ENCODE measurements around the gene POLR2A. TPM values are rescaled to one million over a fixed set of nuclear protein-coding genes. Genes with fewer than 3 reads are reported as not detected.
A peak's percentile ranks its signal among the peaks of the same experiment; 100 is the strongest.

The POLR2A gene
- total RNA-seq, 2 donors from 2014 or later, result 129 to 189 TPM

DNA sequence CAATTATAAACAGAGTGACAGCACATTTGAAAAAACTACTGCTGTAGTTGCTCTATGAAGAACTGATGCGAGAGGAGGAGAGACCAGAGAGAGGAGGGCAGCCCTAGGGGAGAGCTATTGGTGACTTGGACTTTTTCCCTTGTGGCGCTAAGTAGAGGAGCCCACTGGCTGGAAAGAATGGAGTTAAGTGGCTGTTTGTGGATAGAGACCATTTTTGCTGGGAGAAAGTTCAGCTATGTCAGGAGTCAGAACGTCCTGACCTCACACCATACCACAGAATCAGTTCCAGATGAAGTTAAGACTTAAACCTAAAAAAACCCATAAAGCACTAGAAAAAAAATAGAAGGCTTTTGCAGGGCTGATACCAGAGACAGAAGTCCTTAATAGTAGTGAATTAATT, 2.0 kb downstream of the POLR2A start:
- Mint-ChIP-seq H3K36me3 (ENCODE audit: low read depth) (peaks cover 28% of the 10 kb centered on the region), H3K4me1 (peaks cover 46% of the 10 kb centered on the region), H3K9me3 (no peaks in the 10 kb centered on the region), H3K4me3 (peak overlapping the region; percentile 88), H3K27me3 (ENCODE audit: insufficient read depth) (no peaks in the 10 kb centered on the region), H3K27ac (peak overlapping the region; percentile 19)
- WGBS, 2 experiments (ENCODE audit: insufficient coverage in 1 of 2, insufficient read length in 1 of 2), result 73 to 83% methylated on average over 2 to 3 of the region's 3 CpGs
- DNase-seq, result no peak
- Histone ChIP-seq H3K4me3 (ENCODE audit: low read length) (peak overlapping the region; percentile 99), H3K4me1 (ENCODE audit: control insufficient read depth, insufficient read depth, low read length) (no peaks in the 10 kb centered on the region), H3K9me3 (ENCODE audit: control insufficient read depth, low read length) (no peaks in the 10 kb centered on the region), H3K9ac (ENCODE audit: extremely low read depth, low read length, poor library complexity, severe bottlenecking) (peak overlapping the region; percentile 41), H3K36me3 (ENCODE audit: control insufficient read depth, insufficient read depth, low read length) (peaks cover 42% of the 10 kb centered on the region), H3K27ac (ENCODE audit: low read depth, low read length) (no peak overlapping the region), H3K27me3 (ENCODE audit: control insufficient read depth, insufficient read depth, low read length, poor library complexity, severe bottlenecking) (no peaks in the 10 kb centered on the region)
- TF ChIP-seq, protein P1, sequence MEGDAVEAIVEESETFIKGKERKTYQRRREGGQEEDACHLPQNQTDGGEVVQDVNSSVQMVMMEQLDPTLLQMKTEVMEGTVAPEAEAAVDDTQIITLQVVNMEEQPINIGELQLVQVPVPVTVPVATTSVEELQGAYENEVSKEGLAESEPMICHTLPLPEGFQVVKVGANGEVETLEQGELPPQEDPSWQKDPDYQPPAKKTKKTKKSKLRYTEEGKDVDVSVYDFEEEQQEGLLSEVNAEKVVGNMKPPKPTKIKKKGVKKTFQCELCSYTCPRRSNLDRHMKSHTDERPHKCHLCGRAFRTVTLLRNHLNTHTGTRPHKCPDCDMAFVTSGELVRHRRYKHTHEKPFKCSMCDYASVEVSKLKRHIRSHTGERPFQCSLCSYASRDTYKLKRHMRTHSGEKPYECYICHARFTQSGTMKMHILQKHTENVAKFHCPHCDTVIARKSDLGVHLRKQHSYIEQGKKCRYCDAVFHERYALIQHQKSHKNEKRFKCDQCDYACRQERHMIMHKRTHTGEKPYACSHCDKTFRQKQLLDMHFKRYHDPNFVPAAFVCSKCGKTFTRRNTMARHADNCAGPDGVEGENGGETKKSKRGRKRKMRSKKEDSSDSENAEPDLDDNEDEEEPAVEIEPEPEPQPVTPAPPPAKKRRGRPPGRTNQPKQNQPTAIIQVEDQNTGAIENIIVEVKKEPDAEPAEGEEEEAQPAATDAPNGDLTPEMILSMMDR (conservative IDR thresholded peaks at IDR 0.05), result no peak

DNA sequence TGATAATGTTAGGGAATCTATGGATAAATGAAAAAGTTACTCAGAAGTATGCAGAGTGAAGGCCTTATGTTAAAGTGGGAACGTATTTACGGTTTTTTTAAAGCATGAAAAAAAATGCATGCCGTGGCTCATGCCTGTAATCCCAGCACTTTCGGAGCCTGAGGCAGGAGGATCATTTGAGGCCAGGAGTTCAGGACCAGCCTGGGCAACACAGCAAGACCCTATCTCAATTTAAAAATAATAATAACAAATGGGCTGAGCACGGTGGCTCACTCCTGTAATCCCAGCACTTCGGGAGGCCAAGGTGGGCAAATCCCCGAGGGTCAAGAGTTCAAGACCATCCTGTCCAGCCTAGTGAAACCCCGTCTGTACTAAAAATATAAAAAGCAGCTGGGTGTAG, 6.0 kb downstream of the POLR2A start:
- TF ChIP-seq, protein P1 (conservative IDR thresholded peaks at IDR 0.05), result no peak
- H3K9ac ChIP-seq (ENCODE audit: extremely low read depth, low read length, poor library complexity, severe bottlenecking), result no peak overlapping the region
- H3K4me3 ChIP-seq (ENCODE audit: low read length), result no peak overlapping the region
- H3K36me3 ChIP-seq (ENCODE audit: control insufficient read depth, insufficient read depth, low read length), result peaks cover 50% of the 10 kb centered on the region
- Mint-ChIP-seq H3K9me3 (no peaks in the 10 kb centered on the region), H3K4me3 (no peak overlapping the region), H3K4me1 (peaks cover 27% of the 10 kb centered on the region), H3K36me3 (ENCODE audit: low read depth) (peaks cover 54% of the 10 kb centered on the region), H3K27ac (no peak overlapping the region), H3K27me3 (ENCODE audit: insufficient read depth) (no peaks in the 10 kb centered on the region)
- WGBS, 2 experiments (ENCODE audit: insufficient coverage in 1 of 2, insufficient read length in 1 of 2), result 83 to 90% methylated on average over 8 of the region's 8 CpGs
- no peaks in the 10 kb centered on the region for H3K27me3 ChIP-seq (ENCODE audit: control insufficient read depth, insufficient read depth, low read length, poor library complexity, severe bottlenecking)
- DNase-seq, result no peak
- H3K27ac ChIP-seq (ENCODE audit: low read depth, low read length), result no peak overlapping the region
- no peaks in the 10 kb centered on the region for H3K4me1 ChIP-seq (ENCODE audit: control insufficient read depth, insufficient read depth, low read length)
- no peaks in the 10 kb centered on the region for H3K9me3 ChIP-seq (ENCODE audit: control insufficient read depth, low read length)

DNA sequence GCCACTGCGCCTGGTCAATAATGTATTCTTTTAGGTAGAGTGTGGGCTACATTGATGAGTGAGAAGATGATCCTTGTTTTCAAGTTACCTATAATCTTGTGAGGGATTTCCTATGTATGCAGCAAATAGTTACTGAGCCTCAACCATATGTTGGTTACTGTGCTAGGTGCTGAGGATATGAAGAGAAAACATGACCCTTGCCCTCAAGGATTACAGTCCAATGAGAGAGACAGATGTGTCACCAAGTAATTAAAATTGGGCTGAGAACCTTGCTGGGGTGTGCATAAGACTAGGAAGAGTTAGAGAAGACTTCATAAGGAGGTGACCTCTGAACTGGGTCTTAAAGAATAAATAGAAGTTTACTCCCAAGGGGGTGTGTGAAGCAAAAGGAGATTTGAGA, 7.4 kb downstream of the POLR2A start:
- Mint-ChIP-seq H3K4me3 (no peak overlapping the region), H3K9me3 (no peaks in the 10 kb centered on the region), H3K4me1 (peaks cover 16% of the 10 kb centered on the region), H3K27ac (no peak overlapping the region), H3K36me3 (ENCODE audit: low read depth) (peaks cover 60% of the 10 kb centered on the region), H3K27me3 (ENCODE audit: insufficient read depth) (no peaks in the 10 kb centered on the region)
- 93% methylated on average over 1 of the region's 1 CpG; no CpG with 5 or more reads in 1 of the 2 experiments for WGBS, 2 experiments (ENCODE audit: insufficient coverage in 1 of 2, insufficient read length in 1 of 2)
- Histone ChIP-seq H3K4me1 (ENCODE audit: control insufficient read depth, insufficient read depth, low read length) (no peaks in the 10 kb centered on the region), H3K27me3 (ENCODE audit: control insufficient read depth, insufficient read depth, low read length, poor library complexity, severe bottlenecking) (no peaks in the 10 kb centered on the region), H3K9ac (ENCODE audit: extremely low read depth, low read length, poor library complexity, severe bottlenecking) (no peak overlapping the region), H3K27ac (ENCODE audit: low read depth, low read length) (no peak overlapping the region), H3K36me3 (ENCODE audit: control insufficient read depth, insufficient read depth, low read length) (peaks cover 54% of the 10 kb centered on the region), H3K4me3 (ENCODE audit: low read length) (no peak overlapping the region), H3K9me3 (ENCODE audit: control insufficient read depth, low read length) (no peaks in the 10 kb centered on the region)
- TF ChIP-seq, protein P1 (conservative IDR thresholded peaks at IDR 0.05), result no peak
- DNase-seq, result no peak

Measured in endodermal cell (in vitro differentiated cells).